ENCODE measurements around the gene MARS2.
"Not testable (repeated sequence)": the region's sequence is repeated elsewhere in the genome, so short reads cannot be mapped to it uniquely, and the experiment has no call there.

The MARS2 gene

DNA sequence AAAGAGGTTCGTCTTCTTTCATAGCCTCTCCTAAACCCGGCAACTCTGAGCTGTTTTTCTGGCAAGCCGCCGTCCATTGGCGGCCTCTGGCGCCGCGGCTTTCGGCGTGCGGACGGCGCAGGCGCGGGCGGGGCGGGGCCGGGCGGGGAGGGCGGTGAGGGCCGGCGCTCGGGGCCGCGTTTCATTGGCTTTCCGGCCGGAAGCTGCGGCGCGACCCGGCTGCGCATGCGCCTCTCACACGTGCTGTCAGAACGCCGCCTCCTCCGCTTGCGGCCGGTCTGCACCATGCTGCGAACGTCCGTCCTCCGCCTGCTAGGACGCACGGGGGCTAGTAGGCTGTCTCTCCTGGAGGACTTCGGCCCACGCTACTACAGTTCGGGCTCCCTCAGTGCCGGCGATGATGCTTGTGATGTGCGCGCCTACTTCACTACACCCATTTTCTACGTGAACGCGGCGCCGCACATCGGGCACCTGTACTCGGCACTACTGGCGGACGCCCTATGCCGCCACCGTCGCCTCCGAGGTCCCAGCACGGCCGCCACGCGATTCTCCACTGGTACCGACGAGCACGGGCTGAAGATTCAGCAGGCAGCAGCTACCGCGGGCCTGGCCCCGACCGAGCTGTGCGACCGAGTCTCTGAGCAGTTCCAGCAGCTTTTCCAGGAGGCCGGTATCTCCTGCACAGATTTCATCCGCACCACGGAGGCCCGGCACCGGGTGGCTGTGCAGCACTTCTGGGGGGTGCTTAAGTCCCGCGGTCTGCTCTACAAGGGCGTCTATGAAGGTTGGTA is at the start of gene MARS2:
Gene MARS2, plus strand, starts transcription at position 249 of the 791 bp plus-strand sequence. Its CDS starts 37 bp downstream, at position 286.
- peak; percentile 92 for DNase-seq

DNA sequence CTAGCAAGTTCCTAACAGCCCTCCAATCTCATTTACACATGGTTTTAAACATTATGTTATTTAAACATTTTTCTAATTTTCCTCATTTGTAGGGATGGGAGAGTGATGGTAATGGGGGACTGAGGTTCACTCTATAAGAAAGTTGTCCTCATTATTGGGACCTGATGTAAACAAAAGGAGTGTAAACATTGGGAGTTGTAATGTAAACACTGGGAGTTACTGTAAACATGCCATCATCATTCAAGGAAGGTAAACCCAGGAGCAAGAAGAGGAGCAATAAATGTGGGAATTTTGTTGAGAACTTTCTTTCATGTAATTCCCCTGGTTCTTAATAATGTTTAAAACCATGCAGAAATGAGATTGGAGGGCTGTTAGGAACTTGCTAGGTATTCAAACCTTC is 47.6 kb upstream of the MARS2 start:
- DNase-seq: no peak

DNA sequence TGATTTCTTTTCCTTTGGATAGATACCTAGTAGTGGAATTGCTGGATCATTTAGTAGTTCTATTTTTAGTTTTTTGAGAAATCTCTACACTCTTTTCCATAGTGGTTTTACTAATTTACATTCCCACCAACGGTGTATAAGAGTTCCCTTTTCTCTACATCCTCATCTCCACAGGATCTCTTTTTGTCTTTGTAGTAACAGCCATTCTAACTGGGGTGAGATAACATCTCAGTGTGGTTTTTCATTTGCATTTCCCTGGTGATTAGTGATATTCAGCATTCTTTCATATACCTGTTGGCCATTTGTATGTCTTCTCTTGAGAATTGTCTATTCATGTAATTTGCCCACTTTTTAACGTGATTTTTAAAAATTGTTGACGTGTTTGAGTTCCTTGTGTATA is 43.5 kb upstream of the MARS2 start:
- no peak for DNase-seq

DNA sequence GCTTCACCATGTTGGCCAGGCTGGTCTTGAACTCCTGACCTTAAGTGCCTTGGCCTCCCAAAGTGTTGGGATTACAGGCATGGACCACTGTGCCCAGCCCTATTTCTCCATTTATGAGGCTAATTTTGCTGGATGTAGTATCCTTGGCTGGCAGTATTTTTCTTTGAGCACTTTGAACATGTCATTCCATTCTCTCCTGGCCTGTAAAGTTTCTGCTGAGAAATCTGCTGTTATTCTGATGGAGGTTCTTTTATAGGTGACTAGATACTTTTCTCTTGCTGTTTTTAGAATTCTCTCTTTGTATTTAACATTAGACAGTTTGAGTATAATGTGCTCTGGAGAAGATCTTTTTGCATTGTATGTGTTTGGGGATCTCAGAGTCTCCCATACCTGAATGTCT is 38.9 kb upstream of the MARS2 start:
- DNase-seq: no peak

DNA sequence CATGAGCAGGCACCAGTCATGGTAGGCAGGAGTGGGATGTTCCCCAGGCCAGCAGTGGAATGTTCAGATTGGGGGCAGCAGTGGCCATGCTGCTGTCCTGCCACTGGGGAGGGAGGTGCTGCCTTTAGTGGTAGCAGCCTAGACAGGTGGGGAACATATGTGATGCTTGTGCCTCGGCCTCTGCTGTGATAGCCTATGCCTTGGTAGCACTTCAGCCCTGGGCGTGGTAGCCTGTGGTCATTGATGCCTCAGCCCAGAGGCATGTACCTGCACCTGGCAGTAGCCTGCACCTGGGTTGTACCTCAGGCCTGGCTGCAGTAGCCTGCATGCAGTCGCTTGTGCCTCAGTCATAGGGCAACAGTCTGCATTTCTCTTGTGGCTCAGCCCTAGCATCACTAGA is 36.9 kb upstream of the MARS2 start:
- no peak for DNase-seq

DNA sequence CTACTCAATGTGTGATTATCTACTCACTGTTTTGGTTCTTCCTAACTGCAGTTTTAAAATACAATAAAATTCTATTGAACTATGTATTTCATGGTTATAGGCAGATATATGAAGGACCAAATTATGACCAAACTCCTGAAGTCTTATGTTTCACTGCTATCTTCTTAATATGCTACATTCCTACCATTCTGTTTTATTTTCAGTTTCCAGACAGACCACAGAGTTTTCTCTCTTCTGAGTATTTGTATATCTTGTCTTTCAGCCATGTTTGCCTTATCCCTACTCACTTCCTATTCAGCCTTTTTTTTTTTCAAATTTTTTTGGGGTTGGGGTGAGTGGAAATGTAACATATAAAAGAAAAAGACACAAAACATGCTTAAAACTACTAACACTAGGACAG is 36.1 kb upstream of the MARS2 start:
- no peak for DNase-seq

DNA sequence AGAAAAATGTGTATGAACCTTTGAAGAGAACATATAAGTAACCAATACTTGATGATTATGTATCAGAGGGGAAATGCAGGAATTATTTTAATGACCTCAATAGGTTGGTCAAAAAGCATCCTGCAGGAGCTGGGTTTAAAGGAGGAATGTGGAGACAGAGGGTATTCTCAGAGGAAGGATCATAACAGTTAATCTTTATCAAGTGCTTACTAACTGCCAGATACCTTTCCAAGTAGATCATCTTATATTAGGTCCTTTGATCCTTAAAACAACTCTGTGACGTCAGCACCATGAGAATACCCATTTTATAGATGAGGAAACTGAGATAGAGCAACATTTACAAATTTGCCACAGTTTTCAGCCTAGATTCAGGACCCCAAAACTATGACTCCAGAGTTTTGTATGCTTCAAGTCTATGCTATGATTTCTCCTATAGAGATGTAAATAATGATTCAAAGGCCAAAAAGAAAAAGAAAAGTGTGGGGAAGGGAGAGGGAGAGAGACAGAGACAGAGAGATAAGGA is 32.7 kb upstream of the MARS2 start:
- no peak for DNase-seq

DNA sequence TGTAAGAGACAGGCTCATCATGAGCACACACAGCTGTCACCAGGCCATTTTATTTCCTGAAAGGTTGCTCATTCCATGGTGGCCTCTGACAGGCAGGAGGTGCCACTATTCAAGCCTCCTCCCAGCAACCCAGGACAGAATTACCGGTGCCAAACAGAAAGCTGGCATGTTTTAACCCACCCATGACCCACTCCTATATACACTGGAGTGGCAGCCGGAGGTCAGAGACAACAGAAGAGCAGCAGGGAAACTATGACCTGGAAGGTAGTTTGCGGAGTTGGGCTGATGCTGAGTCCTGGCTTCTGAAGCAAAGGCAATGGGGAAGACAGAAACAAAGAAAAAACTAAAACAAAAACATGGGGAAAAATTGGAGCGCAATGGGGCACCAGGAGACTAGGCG is 32.1 kb upstream of the MARS2 start:
- DNase-seq: no peak

DNA sequence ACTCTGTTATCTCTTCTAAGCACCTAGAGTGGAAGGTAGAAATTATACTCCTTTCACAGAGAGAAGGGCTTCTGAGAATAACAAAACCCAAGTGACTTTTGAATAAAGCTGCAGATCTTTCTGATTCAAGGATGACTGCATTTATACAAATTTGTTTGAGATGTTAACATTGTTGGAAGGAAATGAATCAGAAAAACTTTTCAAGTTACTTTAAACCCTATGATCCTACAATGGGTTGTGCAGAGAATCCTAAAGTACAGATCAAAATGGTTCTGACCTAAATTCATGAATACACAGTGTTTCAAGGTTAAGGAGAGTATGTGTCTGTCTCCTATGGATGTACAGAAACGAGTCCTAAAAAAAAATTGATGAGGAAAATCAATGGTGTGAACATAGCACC is 31.6 kb upstream of the MARS2 start:
- no peak for DNase-seq

DNA sequence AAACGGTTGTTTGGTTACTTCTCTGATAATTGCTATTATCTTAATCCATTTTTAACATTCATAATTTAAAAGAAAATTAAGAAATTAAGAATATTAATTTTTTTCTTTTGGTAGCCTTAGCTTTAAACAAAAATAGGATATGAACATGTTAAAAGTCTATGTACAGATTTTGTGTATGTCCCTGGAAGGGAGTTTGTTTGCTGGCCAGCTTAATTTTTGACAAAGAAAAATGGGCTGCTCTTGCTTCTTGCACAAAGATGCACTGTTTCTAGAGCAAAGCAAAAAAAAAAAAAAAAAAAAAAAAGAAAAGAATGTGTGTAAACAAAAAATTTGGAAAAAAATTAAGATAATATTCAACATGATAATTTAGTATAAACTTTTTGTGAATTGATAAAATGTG is 31.1 kb upstream of the MARS2 start:
- no peak for DNase-seq

DNA sequence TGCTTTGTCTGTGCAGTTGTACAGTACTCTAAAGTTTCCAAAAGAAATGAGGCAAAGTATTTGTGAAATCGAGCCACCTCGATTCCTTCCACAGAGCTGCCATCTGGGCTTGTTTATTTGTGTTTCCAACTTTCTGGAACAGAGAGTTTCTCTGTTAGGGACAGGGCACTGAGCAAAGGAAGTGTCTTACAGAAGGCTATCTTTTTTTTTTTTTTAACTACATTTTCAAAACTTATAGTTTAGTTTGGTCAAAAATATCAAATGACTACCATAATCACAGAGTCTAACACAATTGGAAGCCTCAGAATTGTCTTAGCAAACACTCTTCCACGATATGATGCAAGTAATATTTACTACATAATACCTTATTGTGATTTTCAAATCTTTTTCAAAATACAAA is 30.6 kb upstream of the MARS2 start:
- no peak for DNase-seq

DNA sequence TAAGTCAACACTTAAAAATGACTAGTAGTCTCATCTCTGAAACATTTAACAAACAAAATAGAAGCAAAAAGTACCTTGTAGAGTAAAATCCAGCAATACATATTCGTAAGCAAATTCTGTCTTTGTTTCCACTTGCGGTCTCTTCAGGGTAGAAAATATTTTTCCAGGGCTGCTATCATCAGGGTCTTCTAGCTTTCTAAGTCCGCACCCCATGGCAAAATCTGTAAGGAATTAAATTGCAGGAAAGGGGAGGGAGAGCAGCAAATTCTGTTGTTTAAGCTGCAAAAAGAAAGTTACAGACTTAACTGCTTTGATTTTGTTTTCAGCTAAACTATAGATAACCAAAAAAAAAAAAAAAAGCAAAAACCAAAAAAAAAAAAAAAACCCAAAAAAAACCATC is 29.9 kb upstream of the MARS2 start, which contains the start of gene RFTN2:
Gene RFTN2, minus strand, starts transcription at position 342 of the 400 bp plus-strand sequence. Its CDS starts 129 bp downstream, at position 213.
- no peak for DNase-seq

DNA sequence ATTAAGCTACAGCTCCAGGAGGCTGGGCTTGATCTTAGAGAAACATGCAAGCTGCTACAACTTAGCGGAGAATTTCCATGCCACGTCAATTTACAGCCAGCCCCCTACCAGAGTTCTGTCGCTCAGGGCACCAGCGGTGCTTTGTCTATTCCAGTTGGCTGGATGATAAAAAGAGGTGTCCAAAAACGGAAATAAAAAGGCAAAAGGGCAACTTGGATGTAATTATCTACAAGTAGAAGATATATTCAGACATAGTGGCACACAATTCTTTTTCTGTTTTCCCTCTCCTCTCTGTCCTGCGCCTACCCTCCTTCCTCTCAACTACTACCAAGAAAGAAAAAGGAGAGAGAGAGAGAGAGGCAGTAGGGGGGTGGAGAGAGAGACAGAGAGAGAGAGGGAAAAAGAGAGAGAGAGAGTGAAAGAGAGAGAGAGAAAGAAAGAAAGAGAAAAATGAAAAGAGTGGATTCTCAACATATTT is 29.4 kb upstream of the MARS2 start:
- DNase-seq: no peak

DNA sequence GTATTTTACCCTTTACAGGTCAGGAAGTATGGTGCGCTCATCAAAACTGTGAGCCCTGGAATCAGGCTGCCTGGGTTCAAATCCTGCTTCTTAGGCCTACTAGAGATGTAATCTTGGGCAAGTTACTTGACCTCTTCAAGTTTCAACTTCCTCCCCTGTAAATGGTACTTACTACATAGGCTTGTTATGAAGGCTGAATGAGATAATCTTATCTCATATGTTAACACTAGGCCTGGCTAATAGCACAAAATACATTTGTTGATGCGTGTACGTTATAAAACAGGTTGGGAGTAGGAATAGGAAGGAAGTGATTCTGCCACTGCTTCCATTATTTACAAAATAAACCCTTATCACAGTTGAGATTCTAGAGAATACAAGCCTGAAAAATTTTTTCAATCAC is 28.1 kb upstream of the MARS2 start:
- no peak for DNase-seq

DNA sequence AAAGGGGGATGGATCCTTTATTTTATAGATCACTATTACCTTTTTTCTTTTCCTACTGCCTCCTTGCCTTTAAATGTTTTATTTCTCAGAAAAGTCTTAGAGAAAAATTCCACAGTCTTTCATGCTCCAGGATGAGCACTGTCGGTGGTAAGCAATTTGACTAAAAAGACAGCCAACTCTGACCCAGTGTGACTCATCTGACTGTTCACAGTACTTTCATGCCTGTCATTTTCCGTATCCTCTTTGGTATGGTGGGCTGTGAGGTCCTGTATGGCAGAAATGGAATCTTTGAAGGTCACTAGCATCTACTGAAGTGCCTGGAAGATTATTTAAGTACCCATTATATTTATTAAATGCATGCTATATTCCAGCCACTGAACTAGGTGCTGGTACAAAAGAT is 27.7 kb upstream of the MARS2 start:
- no peak for DNase-seq

DNA sequence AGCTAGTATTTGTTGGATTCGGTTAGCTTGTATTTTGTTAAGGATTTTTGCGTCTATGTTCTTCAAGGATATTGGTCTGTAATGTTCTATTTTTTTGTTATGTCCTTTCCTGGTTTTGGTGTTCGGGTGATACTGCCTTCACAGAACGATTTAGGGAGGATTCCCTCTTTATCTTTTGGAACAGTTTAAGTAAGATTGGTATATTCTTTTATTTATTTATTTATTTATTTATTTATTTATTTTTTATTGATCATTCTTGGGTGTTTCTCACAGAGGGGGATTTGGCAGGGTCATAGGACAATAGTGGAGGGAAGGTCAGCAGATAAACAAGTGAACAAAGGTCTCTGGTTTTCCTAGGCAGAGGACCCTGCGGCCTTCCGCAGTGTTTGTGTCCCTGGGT is 10.0 kb upstream of the MARS2 start:
- DNase-seq: not testable (repeated sequence)

DNA sequence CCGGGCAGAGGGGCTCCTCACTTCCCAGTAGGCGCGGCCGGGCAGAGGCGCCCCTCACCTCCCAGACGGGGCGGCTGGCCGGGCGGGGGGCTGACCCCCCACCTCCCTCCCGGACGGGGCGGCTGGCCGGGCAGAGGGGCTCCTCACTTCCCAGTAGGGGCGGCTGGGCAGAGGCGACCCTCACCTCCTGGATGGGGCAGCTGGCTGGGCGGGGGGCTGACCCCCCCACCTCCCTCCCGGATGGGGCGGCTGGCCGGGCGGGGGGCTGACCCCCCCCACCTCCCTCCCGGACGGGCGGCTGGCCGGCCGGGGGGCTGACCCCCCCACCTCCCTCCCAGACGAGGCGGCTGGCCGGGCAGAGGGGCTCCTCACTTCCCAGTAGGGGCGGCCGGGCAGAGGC is 9.2 kb upstream of the MARS2 start:
- DNase-seq: not testable (repeated sequence)

DNA sequence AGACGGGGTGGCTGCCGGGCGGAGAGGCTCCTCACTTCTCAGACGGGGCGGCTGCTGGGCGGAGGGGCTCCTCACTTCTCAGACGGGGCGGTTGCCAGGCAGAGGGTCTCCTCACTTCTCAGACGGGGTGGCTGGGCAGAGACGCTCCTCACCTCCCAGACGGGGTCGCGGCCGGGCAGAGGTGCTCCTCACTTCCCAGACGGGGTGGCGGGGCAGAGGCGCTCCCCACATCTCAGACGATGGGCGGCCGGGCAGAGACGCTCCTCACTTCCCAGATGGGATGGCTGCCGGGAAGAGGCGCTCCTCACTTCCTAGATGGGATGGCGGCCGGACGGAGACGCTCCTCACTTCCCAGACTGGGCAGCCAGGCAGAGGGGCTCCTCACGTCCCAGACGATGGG is 8.6 kb upstream of the MARS2 start:
- DNase-seq: not testable (repeated sequence)

DNA sequence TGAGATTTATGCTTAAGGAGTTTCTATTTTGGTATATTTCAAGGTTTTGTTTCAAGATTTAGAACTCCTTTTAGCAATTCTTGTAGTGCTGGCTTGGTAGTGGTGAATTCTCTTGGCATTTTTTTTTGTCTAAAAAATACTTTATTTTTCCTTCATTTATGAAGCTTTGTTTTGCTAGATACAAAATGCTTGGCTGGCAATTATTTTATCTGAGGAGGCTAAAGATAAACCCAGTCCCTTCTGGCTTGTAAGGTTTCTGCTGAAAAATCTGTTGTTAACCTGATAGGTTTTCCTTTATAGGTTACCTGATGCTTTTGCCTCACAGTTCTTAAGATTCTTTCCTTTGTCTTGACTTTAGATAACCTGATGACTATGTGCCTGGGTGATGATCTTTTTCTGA is 5.4 kb upstream of the MARS2 start:
- DNase-seq: not testable (repeated sequence)

DNA sequence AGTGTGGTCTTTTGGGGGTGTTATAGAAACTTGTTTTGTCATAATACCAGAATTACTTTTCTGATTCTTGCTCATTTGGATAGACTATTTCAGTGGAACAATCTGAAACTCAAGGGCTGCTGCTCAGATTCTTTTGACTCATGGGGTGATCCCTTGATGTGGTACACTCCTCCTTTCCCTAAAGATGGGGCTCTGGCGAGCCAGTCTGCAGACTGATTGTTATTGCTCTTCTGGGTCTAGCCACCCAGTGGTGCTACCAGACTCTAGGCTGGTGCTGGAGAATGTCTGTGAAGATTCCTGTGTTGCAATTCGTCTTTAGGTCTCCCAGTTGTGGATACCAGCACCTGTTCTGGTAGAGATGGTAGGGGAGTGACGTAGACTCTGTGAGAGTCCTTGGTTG is 4.2 kb upstream of the MARS2 start:
- DNase-seq: no peak

DNA sequence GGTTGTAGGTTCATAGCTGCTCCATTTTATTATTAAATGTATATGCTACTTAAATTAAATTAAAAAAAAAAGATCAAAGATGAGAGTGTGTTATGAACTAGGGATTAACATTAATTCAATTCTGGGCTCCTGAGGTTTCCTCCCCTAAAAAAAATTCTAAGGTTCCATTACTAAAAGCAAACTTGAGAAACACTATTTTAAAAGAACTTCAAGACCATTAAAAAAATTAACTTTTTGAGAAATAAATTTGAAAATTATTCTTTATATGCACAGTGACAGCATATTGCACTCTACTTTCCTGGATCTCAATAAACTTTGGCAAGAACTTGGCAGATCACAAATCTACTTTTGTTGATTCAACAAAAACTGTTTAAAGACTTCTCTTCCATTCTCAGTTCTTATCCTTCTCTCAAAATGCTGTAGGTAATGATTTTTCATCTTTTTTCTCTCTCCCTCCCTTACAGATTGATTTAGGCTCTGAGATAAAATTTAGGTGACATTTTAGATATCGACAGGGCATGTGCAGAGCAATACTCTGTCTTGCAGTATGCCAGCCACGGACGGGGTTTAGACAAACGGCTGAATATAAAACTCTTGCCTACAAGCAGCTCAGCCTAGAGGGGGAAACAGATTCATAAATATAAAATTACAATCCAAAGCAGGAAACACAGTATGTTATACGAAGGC is 592 bp upstream of the MARS2 start:
- DNase-seq: no peak

DNA sequence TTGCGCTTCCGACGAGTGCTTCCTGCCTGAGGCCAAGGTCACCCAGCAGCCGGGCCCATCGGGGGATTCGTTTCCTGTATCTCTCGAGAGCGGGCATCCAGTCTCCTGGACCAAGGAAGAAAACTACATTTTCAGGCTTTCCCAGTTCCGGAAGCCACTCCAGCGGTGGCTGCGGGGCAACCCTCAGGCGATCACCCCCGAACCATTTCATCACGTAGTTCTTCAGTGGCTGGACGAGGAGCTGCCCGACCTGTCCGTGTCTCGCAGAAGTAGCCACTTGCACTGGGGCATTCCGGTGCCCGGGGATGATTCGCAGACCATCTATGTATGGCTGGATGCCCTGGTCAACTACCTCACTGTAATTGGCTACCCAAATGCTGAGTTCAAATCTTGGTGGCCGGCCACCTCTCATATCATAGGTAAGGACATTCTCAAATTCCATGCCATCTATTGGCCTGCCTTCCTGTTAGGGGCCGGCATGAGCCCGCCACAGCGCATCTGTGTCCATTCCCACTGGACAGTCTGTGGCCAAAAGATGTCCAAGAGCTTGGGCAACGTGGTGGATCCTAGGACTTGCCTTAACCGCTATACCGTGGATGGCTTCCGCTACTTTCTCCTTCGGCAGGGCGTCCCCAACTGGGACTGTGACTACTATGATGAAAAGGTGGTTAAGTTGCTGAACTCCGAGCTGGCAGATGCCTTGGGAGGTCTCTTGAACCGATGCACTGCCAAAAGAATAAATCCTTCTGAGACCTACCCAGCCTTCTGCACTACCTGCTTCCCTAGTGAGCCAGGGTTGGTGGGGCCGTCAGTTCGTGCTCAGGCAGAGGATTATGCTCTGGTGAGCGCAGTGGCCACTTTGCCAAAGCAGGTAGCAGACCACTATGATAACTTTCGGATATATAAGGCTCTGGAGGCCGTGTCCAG is 1.0 kb downstream of the MARS2 start:
- DNase-seq: peak; percentile 15

DNA sequence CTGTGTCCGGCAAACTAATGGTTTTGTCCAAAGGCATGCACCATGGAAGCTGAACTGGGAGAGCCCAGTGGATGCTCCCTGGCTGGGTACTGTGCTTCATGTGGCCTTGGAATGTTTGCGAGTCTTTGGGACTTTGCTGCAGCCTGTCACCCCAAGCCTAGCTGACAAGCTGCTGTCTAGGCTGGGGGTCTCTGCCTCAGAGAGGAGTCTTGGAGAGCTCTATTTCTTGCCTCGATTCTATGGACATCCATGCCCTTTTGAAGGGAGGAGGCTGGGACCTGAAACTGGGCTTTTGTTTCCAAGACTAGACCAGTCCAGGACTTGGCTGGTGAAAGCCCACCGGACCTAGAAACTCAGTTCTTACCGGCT is 1.7 kb downstream of the MARS2 start:
- no peak for DNase-seq
